Activated T-cell treated with anti-CD3 and anti-CD28 coated beads for 1 hour (primary cell): Measurements from ENCODE around the gene NANP.
"Not testable (repeated sequence)": the region's sequence is repeated elsewhere in the genome, so short reads cannot be mapped to it uniquely, and the experiment has no call there.

Experiments used
- DNase-seq: peaks from one replicate; pipeline ENCODE4 v3.0.0-alpha.2; 2020; ENCODE audit warnings: low read depth

NANP gene, protein sequence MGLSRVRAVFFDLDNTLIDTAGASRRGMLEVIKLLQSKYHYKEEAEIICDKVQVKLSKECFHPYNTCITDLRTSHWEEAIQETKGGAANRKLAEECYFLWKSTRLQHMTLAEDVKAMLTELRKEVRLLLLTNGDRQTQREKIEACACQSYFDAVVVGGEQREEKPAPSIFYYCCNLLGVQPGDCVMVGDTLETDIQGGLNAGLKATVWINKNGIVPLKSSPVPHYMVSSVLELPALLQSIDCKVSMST

DNA sequence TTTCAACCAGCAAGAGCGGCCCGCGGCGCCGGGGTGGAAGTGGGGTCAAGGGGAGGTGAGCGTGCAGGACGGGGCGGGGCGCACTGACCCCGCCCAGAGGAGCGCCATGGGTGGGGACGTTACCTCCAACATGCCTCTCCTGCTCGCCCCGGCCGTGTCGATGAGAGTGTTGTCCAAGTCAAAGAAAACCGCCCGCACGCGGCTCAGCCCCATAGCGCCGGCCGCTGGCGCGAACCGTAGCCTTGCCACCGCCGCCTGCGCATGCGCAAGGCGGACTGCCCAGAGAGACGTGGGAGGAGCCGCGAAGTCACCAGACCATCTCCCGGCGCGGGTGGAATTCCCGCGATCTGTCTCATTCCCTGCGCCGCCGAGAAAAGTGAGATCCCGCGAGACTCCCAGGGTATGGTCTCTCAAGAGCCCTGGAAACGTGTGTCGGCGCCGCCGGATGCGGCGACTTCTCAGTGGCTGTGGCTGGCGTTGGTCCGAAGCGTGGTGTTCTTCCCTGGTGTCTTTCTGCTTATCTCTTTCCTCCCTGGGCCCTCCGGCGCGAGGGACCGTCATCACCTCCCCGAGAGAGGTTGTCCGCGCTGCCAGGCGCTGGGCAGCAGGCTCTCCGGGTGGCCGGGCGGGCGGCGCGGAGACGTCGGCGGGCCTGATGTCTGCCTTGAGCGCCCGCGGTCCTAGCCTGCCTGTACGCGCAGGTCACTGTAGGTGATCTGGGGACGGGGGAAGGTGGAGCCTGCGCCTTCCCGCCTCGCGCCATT is at the start of gene NANP:
NANP (minus strand) TSS at position 279 of the 764 bp plus-strand sequence; CDS start at position 213, 66 bp downstream.
- DNase-seq = peak; percentile 66

- no peak for DNase-seq
These were observed 48.9 kb upstream of the NANP start for GRCh38 chr20:25672659-25673235.

GRCh38 chr20:25669826-25670422 is 46.1 kb upstream of the NANP start:
- no peak for DNase-seq

DNA sequence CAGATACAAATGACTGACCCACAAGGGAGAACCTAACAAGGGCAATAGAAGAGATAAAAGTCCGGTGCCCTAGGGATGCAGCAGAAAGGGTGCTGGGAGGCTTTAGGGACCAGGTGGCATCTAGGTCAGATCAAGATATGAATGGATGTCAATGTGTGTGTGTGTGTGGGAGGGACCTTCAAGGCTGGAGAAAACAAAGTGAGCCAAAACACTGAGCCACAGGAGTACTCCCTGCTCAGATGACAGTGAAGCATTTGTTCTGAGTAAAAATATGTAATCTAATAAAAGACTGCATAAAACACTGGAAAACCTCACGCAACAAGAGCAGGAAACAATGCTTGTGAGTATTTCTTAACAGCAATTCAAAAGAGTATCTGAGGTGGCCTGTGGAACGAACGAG is 44.6 kb upstream of the NANP start:
- no peak for DNase-seq

GRCh38 chr20:25659999-25660398 is 36.2 kb upstream of the NANP start:
- no peak for DNase-seq

DNA sequence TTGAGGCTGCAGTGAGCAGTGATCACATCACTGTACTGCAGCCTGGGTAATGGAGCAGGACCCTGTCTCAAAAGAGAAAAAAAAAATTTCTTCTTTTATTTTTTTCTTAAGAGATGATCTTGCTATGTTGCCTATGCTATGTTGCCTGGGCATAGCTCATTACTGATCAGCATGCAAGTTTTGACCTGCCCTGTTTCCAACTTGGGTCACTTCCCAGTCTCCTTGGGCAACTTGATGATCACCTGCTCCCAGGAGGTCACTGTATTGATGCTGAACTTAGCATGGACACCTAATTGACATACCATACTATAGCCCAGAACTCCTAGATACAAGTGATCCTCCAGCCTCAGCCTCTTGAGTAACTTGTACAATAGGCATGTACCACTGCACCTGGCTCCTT is 30.7 kb upstream of the NANP start:
- no peak for DNase-seq

GRCh38 chr20:25652866-25653265 is 29.1 kb upstream of the NANP start:
- DNase-seq = not testable (repeated sequence)

DNA sequence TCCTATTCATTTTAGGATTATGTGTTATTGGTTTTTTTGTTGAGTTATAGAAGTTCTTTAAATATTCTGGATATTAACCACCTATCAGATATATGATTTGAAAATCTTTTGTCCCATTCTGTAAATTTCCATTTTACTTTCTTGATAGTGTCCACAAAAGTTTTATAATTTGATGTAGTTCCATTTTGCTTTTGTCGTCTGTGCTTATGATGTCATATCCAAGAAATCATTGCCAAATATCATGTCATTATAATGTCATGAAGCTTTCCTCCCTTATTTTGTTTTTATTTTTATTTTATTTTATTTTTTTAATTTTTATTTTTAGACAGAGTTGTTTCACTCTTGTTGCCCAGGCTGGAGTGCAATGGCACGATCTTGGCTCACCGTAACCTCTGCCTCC is 21.0 kb upstream of the NANP start:
- DNase-seq = no peak

DNA sequence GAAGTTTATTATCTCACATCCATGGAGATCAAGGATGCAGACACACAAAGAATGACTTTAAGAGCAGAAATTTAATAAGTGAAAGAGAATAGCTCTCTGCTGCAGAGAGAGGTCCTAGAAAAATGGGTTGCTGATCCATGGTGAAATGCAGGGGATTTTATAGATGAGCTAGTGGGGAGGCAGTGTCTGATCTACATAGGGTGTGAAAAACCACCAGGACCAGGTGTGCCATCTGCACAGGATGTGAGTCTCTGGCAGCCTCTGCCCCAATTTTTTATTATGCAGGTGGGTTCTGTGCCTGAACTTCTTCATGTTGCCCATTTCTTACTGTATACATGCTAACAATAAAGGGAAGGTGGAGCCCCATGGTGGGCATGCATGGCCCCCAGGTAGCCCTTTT is 19.9 kb upstream of the NANP start:
- DNase-seq = no peak

DNA sequence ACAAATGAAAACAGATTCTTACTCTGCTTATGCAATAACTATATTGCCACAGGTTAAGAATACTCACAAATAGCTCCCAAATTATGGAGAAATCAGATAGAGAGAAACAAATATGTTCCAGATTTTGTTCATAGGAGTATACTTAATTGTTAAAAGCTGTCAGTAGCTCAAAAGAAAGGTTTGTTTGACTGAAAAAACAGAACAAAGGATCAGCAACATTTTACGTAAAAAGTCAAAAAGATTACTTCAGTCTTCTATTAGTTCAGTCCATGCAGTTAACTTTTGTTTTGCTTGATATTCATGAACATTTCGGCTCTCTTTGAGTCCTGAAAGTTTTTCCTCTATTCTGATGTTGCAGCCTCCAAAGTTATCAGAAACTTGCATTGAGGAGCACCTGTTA is 13.4 kb upstream of the NANP start:
- no peak for DNase-seq

GRCh38 chr20:25632940-25633790 is 9.4 kb upstream of the NANP start:
- DNase-seq = no peak

DNA sequence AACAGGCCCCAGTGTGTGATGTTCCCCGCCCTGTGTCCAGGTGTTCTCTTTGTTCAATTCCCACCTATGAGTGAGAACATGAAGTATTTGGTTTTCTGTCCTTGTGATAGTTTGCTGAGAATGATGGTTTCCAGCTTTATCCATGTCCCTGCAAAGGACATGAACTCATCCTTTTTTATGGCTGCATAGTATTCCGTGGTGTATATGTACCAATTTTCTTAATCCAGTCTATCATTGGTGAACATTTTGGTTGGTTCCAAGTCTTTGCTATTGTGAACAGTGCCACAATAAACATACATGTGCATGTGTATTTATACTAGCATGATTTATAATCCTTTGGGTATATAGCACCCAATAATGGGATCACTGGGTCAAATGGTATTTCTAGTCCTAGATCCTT is 6.8 kb upstream of the NANP start:
- not testable (repeated sequence) for DNase-seq

GRCh38 chr20:25629816-25630499 is 6.1 kb upstream of the NANP start:
- no peak for DNase-seq

- no peak for DNase-seq
These were observed 3.0 kb upstream of the NANP start for GRCh38 chr20:25626779-25627178.

DNA sequence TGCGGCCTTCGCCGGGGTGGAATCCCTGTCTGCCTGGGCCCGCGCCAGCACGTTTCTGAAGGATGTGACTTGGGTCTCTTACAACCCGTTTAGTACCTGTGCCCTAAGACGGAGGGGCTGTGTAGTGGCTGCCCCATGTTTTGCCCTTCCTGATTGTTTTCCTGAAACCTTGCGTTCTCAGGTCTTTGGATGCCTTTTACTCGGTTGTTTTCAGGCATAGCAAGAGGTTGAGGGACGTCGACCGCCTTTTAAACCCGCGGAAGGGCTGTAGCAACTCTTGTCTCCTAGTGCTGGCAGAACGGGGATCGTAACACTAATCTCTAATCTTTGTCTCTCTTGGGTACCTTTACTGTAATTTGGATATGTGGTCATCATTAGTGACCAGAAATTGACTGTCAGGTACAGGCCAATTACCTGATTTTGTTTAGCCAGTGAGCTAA is 706 bp upstream of the NANP start:
- DNase-seq = no peak

GRCh38 chr20:25623225-25623735 is 534 bp downstream of the NANP start:
- DNase-seq = peak; percentile 26

- no peak for DNase-seq
These were observed 1.2 kb downstream of the NANP start for GRCh38 chr20:25622450-25623224.

- DNase-seq = no peak
These were observed 1.8 kb downstream of the NANP start for GRCh38 chr20:25622049-25622448.

GRCh38 chr20:25619514-25619913 is 4.3 kb downstream of the NANP start:
- no peak for DNase-seq

DNA sequence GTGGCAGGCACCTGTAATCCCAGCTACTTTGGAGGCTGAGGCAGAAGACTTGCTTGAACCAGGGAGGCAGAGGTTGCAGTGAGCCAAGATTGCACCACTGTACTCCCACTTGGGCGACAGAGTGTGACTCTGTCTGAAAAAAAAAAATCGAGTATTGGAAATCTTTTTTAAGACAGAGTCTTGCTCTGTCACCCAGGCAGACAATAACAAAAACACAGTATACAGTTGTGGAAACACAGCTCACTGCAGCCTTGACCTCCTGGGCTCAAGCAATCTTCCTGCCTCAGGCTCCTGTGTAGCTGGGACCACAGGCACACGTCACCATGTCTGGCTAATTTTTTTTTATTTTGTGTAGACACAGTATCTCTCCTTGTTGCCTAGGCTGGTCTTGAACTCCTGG is 15.0 kb downstream of the NANP start:
- DNase-seq = no peak
